Stimulated activated CD8-positive, alpha-beta memory T cell treated with anti-CD3 and anti-CD28 coated beads, Interleukin-2, amount 100 ng/mL, for 48 hours (primary cell): ENCODE data around the gene SPAST.
"Not testable (repeated sequence)": the region's sequence is repeated elsewhere in the genome, so short reads cannot be mapped to it uniquely, and the experiment has no call there.

Experiments used
- DNase-seq, 2 donors: peaks; one replicate each; pipeline ENCODE4 v3.0.0-alpha.2; 2020; ENCODE audit warnings: low read depth in 2 of 2

SPAST gene, protein sequence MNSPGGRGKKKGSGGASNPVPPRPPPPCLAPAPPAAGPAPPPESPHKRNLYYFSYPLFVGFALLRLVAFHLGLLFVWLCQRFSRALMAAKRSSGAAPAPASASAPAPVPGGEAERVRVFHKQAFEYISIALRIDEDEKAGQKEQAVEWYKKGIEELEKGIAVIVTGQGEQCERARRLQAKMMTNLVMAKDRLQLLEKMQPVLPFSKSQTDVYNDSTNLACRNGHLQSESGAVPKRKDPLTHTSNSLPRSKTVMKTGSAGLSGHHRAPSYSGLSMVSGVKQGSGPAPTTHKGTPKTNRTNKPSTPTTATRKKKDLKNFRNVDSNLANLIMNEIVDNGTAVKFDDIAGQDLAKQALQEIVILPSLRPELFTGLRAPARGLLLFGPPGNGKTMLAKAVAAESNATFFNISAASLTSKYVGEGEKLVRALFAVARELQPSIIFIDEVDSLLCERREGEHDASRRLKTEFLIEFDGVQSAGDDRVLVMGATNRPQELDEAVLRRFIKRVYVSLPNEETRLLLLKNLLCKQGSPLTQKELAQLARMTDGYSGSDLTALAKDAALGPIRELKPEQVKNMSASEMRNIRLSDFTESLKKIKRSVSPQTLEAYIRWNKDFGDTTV

DNA sequence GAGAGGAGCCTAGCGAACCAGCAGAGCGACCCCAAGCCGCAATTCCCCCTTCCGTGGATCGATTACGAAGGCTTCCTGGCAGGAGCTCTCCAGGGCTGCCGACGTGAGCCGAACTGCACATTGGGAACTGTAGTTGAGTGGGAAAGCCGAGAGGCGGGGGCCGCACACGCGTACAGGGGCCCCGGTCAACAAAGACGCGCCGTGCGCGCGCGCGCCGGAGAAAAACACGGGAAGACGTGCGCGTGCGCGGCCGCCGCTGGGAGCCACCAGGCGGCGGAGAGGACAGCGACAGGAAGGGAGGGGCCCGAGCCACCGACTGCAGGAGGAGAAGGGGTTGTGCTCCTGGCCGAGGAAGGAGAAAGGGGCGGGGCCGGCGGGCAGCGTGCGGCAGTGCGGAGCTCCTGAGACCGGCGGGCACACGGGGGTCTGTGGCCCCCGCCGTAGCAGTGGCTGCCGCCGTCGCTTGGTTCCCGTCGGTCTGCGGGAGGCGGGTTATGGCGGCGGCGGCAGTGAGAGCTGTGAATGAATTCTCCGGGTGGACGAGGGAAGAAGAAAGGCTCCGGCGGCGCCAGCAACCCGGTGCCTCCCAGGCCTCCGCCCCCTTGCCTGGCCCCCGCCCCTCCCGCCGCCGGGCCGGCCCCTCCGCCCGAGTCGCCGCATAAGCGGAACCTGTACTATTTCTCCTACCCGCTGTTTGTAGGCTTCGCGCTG lies at the start of gene SPAST:
TSS of gene SPAST (plus strand) at position 247 of the 711 bp plus-strand sequence. CDS start at position 523, 276 bp downstream.
- peak; percentile 96 to 98 for DNase-seq

- not testable (repeated sequence) for DNase-seq
Measured at GRCh38 chr2:32018789-32019482, 44.4 kb upstream of the SPAST start.

DNA sequence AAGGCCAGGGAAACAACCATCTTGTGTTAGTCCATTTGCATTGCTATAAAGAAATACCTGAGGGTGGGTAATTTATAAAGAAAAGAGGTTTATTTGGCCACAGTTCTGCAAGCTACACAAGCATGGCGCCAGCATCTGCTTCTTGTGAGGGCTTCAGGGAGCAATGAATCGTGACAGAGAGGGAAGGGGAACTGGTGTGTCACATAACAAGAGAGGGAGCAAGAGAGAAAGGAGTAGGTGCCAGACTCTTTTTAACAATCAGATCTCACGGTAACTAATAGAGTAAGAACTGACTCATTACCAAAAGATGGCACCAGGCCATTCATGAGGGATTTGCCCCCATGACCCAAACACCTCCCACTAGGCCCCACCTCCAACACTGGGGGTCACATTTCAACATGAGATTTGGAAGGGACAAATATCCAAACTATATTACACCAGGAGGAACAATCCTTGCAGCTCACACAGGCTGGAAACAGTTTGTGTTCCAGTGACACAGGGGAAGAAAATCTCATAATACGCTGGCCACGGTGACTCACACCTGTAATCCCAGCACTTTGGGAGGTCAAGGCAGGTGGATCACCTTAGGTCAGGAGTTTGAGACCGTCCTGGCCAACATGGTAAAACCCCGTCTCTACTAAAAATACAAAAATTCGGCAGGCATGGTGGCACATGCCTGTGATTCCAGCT lies 29.0 kb upstream of the SPAST start:
- not testable (repeated sequence) for DNase-seq

DNA sequence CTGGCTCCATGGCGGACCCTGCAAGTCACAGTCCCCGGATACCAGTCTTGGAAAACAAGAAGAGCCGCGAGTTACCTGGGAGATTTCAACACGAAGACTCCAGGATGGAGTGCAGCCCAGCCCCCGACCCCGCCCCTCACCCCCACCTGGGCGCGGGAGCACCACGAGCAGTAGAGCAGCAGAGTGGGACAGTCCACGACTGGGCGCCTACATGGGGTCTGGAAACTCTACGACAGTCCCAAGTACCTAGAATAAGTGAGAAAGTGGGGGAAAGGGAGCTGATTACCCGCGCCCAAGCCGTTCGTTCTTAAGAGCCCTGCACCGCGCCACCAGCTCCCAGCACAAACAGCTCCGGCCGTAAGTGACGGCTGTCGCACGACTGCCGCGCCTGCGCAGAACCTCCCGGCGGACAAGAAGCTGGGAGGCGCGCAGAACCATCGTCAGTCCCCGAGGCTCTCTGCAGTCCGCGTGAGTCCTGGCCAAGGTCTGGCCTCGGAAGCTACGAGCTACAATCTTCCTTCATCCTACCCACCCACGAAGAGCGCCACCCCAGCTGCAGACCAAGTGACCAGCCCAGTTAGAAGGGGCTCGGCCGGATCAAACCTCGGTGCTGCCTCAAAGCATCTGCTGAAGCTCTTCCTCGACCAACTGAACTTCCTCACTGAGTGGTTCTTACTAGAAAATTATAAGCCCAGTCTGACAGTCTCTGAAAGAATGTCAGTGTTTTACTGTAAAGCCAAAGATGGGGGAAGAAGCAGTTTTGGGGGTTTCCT lies 23.7 kb upstream of the SPAST start, which contains the start of gene DPY30:
TSS of gene DPY30 (minus strand) at position 359 of the 773 bp plus-strand sequence. CDS start at position 10, 349 bp downstream.
- peak; percentile 83 to 86 for DNase-seq

DNA sequence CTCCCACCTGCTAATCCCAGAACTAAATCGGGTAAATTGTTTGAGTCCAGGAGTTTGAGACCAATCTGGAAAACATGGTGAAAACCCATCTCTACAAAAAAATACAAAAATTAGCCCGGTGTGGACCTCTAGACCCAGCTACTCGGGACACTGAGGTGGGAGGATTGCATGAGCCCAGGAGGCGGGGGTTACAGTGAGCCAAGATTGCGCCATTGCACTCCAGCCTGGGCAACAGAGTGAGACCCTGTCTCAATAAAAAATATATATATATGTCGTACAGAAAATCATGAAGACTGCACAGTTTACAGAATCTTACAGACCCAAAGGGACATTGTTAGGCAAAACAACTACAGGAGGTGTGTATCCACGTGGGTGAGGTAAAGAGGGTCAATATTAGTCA lies 19.8 kb upstream of the SPAST start:
- DNase-seq: no peak

DNA sequence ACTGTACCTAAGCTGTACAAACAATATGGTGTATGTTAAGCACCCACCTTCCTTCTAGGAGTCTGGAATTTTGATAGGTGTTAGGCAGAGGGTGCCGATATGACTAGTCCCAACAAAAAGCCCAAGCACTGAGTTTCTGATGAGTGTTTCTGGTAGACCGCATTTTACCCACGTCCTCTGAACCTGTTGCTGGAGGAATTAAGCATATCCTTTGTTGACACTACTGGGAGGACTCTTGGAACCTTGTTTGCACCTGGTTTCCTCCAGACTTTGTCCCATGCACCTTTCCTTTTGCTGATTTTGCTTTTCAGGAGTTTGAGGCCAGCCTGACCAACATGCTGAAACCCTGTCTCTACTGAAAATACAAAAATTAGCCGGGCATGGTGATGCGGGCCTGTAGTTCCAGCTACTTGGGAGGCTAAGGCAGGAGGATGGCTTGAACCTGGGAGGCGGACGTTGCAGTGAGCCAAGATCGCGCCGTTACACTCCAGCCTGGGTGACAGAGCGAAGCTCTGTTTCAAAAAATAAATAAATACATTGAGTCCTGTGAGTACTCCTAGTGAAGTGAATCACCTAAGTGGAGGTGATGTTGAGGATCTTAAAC lies 11.4 kb upstream of the SPAST start:
- DNase-seq: no peak

DNA sequence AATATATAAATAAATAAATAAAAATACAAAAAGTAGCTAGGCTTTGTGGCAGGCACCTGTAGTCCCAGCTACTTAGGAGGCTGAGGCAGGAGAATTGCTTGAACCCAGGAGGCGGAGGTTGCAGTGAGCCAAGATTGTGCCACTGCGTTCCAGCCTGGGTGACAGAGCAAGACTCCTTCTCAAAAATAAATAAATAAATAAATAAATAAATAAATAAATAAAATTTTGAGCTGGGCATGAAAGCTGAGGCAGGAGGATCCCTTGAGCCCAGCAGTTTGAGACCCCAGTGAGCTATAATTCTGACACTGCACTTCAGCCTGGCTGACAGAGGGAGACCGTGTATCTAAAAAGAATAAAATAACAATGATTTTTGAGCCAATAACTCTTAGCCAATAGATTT lies 8.8 kb upstream of the SPAST start:
- not testable (repeated sequence) for DNase-seq

GRCh38 chr2:32058130-32058529 lies 5.2 kb upstream of the SPAST start:
- no peak for DNase-seq

DNA sequence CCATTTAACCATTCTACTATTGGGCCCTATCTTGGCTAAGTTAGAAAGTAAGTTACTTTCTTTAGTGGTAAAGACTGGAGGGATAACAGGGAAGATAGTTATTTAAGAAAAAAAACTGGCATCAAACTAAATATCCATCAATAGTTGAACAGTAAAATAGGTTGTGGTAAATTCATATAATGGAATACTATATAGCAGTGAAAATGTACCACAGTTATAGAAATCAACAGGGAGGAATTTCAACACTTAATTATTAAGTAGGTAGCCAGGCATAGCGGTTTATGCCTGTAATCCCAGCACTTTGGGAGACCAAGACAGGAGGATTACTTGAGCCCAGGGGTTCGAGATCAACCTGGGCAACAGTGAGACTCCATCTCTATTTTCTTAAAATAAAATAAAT lies 3.1 kb upstream of the SPAST start:
- DNase-seq: no peak

GRCh38 chr2:32061430-32061829 lies 1.9 kb upstream of the SPAST start:
- DNase-seq: no peak

- no peak for DNase-seq
Measured at GRCh38 chr2:32061973-32062861, 1.1 kb upstream of the SPAST start.

- DNase-seq: peak in 1 of 2 donors; percentile 12
Measured at GRCh38 chr2:32064021-32064601, 755 bp downstream of the SPAST start.

GRCh38 chr2:32064713-32065112 lies 1.4 kb downstream of the SPAST start:
- no peak for DNase-seq

- DNase-seq: no peak
Measured at GRCh38 chr2:32067549-32067948, 4.2 kb downstream of the SPAST start.

GRCh38 chr2:32074134-32074506 lies 10.8 kb downstream of the SPAST start:
- DNase-seq: no peak

DNA sequence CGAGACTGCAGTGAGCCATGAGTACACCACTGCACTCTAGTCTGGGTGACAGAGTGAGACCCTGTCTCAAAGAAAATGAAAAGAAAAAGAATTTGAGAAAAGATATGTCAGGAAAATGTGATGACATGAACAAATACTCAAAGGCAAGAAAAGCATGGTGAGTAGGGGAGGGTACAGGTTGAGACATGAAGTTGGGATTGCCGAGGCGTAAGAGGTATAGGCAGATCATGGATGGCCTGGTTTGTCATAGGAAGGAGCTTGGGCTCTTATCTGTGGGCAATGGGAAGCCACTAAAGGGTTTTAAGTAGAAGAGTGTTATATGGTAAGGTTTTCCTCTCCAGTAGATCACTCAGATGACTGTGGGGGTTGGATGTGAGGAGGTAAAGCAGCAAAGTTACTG lies 32.3 kb downstream of the SPAST start:
- no peak for DNase-seq

GRCh38 chr2:32108111-32108510 lies 44.8 kb downstream of the SPAST start:
- no peak for DNase-seq

DNA sequence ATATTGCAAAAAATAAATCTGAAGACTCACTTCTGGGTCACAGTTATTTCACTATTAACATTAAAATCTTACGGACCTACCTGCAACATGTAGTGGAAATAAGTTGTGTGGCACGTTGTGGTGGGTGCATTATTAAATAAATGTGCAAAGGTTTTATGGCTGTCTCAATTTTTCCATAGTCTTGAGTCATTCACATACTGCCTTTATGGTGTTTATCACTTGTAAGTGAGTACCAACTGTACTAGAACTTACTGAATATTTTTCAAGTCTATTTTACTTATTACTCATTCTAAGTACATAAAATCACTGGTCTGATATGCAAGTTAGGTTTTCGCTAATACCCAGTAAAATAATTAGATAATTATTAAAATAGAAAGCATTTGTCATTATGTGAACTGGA lies 54.7 kb downstream of the SPAST start:
- DNase-seq: no peak

DNA sequence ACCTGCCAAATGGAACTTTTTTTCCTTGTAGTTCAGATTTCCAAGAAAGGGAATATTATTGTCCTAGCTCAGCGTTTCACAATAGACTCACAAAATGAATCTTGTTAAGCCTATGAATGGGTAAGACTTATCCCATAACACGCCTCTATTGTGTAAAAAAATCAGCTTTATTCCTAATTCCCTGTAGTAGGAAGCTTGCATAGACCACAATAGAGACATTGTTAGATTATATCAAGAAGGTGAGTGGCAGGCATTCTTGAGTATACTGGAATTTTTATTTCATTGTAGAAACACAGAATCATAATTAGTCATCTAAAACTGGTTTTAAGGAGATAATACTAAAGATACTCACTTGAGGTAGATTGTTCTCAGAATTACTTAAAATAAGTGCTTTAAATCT lies 55.8 kb downstream of the SPAST start:
- DNase-seq: no peak
